G401 (cell line): ENCODE data around the gene NAB2. TPM values are rescaled to one million over a fixed set of nuclear protein-coding genes. Genes with fewer than 3 reads are reported as not detected.

ENCODE experiments used
- DNase-seq: peaks from one replicate; pipeline ENCODE4 v3.0.0-alpha.2; 2015; ENCODE audit warnings: low spot score
- in situ Hi-C: cut with HindIII; loops from 2 replicates; pipeline ENCODE4 v1.10.0; 2016; ENCODE audit warnings: low sequenced_read_pairs, mixed read lengths
- total RNA-seq: library from RNA; depleted of rRNA; stranded (reverse); fragments of >200 nt; shearing (Covaris generic); gene quantifications from 2 replicates; pipeline ENCODE4 v1.2.3, GENCODE V29; 2014

Gene NAB2
- total RNA-seq, 1 experiment from 2014 or later = 44.2 TPM

DNA sequence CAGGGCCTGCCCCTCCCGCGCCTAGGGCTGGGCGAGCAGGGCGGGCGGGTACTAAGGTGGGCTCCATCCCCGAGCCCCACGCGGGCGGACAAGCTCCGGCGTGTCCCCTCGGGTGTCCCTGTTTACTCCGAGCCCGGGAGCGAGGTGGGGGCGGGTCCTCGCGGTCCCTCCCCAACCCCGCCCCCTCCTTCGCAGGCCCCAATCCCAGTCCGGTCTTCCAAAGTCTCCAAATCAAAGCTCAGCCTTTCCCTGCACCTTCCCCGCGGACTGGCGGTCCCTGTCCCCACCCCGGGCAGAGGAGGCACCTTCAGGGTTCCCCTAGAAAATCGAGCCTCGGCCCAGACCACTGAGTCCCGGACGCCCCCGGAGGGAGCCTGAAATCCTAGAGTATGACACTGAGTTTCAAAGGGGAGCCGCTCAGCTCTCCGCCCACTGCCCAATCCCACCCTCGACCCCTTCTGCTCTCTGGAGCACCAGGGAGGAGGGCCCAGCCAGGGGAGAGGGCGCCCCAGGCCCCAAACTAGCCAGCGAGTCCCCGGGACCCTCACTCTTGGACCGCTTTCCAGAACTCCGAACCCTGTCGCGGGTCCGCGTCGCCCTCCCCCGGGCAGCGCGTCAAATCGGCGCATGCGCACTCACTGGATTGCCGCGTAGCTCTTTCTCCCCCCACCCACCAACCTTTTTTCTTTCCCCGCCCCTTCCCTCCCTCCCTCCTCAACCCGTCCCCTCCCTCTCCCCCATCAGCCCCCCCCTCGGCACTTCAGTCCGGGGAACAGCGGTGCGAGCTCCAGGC, 39.0 kb downstream of the NAB2 start, which contains the start of gene LRP1:
LRP1 (plus strand) TSS at position 758 of the 793 bp plus-strand sequence. CDS start 482 bp downstream, outside the sequence.
- in situ Hi-C loops = no loop called here
- DNase-seq = peak; percentile 94

DNA sequence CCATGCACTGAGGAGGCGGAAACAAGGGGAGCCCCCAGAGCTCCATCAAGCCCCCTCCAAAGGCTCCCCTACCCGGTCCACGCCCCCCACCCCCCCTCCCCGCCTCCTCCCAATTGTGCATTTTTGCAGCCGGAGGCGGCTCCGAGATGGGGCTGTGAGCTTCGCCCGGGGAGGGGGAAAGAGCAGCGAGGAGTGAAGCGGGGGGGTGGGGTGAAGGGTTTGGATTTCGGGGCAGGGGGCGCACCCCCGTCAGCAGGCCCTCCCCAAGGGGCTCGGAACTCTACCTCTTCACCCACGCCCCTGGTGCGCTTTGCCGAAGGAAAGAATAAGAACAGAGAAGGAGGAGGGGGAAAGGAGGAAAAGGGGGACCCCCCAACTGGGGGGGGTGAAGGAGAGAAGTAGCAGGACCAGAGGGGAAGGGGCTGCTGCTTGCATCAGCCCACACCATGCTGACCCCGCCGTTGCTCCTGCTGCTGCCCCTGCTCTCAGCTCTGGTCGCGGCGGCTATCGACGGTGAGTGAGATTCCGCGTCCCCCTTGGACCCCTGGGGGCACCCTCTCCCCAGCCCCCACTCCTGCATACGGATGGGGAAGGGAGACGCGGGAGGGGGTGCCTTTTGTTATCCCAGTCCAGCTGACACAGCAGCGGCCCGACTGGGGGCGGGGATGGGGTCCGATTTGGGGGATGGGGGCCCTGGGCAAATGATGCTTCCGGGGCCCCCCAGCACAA, 39.8 kb downstream of the NAB2 start:
- peak; percentile 34 for DNase-seq
- in situ Hi-C loops = no loop called here

DNA sequence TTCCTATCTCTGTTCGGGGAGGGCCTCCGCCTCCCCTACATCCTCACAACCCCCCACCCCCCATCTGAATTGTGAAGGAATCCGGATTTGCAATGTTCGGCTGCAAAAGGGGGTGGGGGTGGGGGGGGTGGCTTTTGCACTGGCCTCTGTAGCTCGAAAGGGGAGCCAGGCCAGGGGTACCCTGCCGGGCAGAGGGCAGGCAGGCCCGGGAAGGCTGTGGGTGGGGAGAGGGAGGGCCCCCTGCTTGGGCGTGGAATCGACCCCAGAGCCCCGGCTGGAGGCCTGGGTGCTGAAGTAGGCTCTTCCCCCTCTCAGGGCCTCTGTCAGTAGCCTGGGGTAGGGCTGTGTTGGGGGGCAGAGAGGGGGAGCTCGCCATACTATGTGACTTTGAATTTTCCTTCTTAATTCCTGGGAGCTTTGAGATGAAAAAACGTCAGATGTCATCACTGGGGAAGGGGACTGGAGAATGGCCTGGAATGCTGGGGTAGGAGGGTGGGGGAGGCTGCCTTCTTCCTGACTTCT, 40.5 kb downstream of the NAB2 start:
- DNase-seq = no peak
- in situ Hi-C loops = no loop called here

DNA sequence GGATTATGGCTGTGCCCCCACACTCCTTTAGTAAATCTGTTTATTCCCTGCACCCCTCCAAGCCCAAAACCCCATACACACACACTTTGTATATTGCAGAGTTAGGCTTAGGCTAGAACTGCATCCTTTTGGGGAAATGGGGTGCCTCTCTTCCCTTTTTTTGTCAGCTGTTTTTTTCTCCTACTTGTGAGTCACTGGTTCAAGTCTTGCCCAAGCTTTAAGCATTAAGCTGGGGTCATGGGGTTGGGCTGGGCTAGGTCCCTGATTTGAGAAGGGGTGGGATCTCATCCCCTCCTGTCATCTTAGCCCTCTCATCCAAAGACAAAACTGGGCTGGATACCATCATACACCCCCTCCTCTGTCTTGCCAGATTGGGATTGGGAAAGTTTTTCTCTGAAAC, 41.0 kb downstream of the NAB2 start:
- in situ Hi-C loops = no loop called here

DNA sequence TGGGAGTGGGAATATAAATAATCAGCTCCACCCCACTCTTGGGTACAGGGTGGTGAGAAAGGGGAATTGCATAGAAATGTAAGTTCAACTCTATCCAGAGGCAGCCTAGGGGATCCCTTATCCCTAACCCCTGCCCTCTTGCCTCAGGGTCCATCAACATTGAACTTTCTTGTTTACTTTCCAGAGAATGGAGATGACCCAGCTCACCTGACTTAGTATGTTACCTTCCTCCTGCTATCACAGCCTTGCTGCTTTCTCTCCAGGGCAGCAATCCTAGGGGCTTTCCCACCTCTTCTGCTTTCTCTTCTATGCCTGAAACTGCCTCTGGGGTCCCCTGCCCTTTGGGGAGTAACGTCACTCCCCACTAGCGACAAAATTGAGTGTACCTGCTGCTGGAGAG, 42.0 kb downstream of the NAB2 start:
- DNase-seq = no peak
- in situ Hi-C loops = no loop called here

More for the DNA sequence above, 41.0 kb downstream of the NAB2 start:
- no peak for DNase-seq

DNA sequence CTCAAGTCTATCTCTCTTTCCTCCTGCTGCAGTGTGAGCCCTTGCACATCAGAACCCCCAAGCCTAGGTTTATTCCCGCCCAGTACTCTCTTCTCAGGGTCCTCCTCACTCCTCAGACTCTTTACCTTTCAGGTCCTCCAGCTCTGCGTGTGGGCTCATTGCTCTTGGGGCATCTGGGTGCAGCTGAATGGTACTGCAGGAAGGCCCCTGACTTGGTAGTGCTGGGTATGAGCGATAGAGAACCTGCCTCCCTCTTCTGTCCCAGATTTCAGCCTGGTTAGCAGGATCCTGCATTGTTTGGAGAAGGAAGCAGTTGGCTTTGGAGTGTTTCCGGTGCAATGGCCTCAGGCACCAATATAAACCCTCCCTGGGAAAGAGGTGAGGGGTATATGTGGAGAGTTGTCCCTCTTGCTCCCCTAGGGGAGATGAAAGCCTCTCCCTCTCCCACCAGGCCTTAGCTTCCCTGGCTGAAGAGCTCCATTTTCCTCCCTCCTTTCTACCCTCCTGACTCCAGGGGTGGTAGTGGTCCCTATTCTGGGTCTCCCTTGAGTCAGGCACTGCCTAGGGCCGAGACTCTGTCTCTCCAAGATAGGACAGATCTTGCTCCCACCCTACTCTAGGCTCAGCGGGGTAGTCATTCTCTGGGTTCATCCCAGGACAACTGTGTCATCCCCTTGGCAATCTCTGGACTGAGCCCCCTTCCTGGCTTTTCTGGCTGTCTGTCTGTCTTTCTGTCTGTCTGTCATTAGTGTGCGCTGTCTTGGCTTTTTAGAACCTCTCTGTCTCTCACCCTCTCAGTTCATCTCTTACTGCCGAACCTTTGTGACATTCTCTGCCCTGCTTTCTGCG, 43.2 kb downstream of the NAB2 start:
- peak; percentile 23 for DNase-seq
- in situ Hi-C loops = no loop called here

DNA sequence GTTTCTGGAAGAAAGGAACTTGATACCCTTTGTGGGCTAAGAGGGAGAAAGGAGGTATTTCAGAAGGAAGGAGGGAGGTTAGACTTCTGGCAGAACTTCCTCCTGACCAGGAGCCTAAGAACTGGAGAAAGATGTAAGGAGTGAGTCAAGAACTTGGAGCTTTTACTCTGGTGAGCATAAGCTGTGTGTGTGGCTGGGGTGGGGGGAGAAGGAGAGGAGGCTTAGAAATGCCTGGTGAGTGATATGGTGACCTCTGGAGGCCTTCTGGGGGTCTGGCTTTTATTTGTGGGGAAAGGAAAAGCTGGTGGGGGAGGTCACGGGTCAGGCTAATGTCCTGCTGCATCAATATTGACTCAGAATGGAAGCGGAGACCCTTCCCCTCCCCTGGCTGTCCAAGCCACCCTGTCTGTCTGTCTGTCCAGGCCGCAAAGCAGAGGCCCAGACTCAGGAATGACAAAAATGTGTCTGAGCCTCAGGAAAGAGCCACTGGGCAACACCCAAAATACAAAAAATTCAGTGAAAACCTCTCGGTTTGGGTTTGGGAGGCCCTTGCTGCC, 44.2 kb downstream of the NAB2 start:
- DNase-seq = no peak
- in situ Hi-C loops = no loop called here

DNA sequence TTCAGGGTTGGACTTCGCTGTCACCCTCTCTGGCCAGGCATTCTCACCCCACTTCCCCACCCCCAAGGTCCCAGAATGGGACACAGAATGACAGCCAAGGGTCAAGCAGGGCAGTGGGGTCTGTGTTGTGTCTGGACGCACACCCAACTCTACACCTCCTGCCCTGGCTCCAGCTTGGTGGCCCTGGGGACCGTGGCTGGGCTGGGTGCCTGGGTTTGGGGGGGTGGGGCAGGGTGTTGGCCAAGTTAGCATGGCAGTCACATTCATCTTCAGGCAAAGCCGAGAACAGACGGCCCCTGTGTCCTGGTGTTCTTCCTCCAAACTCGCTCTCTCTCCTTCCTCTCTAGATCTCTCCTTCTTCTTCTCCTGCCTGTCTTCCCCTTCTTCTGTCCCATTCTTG, 45.0 kb downstream of the NAB2 start:
- DNase-seq = no peak
- in situ Hi-C loops = no loop called here

DNA sequence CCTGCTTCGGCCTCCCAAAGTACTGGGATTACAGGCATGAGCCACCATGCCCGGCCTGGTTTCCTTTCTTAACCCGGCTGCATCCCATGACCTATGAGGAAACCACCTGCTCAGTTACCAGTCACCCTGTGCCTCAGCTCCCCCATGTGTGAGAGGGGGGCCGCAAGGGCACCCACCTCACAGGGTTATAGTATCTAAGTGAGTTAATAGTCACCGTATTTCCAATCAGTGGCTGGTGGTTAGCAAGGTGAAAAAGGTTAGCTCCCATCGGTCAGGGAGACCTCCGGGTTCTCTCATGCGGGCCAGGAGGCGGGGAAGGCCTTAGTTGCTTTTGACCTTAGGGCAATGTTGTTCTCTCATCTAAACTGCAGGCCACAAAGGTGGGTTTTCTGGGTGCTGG, 46.0 kb downstream of the NAB2 start:
- in situ Hi-C loops = no loop called here
- no peak for DNase-seq

DNA sequence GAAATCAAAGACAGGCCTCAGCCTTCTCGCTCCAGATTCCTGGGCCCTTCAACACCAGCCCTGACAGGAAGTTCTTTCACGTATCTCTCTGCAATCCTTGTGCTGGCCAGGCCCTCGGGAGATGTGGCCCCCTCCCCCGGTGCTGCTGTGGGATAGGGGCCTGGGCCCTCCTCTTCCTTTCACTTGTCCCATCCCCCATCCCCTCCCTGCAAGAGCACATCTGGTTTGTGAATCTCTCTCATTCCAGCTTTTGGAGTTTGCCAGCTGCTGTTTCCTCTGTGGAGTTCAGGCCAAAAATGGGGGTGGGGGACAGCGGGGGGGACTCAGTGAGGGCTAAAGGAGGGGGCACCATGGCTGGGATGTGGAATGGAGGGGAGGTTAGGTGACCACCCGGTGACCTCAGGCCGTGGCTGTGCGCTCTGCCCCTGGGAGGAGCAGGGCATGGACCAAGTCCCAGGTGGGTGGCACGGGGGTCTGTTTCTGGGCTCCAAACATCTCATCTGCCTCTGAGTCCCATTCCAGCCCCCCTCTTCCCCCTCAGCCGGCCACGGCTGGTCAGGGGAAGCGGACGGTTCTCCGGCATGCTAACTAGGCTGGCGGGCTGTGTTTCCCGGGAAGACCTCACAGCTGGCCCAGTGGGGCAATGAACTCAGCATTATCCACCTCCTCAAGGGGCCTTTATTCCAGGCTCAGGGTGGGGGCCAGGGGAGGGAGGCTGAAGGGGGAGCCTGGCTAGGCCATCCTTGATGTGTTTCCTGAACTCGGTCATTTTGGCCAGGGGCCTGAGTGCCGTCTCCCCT, 46.8 kb downstream of the NAB2 start:
- in situ Hi-C loops = no loop called here
- DNase-seq = no peak

DNA sequence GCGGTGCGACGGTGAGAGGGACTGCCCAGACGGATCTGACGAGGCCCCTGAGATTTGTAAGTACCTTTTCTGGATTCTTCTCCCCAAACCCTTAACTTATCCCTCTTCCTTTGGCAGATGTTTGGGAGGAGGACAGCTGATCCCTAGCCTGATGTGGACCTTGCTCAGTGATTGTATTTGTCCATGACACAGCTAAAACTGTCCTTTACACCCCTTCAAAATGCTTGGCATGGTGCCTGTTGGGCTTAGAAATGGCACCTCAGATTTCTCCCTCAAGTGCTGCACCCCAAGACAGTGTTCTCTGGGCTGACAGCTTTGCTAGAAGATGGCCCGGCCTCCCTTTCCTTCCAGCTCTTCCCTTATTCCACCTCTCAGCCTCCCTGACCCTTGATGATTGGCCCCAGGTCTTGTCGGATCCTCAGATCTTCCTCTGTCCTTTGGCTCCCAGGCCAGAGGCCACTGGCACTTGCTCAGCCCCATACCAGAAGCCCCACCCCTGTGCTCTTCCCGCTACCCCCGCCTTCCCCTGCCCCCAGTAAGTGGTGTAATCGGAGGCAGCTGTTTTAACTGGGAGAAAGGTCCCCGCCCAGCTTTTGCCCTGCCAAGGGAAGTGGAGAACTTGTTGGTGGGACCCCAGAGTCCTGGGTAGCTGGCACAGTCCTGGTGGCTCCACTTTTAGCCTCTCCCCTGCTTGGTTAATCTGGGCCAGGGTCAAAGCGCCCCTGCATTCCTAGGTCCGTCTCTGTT, 49.8 kb downstream of the NAB2 start:
- no peak for DNase-seq
- in situ Hi-C loops = no loop called here

DNA sequence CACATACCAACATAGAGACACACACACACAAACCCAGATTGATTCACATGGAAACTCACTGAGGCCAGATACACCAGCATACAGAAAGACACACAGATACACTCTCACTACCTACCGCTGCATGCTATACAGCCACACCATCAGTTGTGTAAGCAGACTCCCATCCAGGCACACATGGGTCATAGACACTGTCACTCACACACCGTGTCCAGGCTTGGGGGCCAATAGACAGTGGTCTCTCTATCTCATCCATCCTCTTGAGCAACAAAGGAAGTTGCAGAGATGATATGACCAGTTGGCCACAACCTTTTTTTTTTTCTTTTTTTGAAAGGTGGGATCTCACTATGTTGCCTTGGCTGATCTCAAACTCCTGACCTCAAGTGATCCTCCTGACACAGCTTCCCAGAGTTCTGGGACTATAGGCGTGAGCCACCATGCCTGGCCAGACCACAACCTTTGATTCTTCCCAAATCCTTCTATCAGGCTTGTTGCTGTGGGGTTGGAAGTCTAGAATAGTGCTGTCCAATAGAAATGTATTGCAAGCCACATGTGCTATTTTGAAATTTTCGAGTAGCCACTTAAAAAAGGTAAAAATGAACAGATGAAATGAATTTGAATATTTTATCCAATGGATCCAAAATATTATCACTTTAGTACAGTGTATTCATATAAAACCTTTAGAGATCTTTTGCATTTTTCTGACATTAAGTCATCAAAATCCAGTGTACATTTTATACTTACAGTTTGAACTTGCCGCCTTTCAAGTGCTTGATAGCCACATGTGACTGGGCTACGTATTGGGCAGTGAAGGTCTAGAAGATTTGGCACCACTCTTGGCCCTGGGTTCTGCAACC, 51.1 kb downstream of the NAB2 start:
- in situ Hi-C loops = no loop called here
- DNase-seq = no peak

DNA sequence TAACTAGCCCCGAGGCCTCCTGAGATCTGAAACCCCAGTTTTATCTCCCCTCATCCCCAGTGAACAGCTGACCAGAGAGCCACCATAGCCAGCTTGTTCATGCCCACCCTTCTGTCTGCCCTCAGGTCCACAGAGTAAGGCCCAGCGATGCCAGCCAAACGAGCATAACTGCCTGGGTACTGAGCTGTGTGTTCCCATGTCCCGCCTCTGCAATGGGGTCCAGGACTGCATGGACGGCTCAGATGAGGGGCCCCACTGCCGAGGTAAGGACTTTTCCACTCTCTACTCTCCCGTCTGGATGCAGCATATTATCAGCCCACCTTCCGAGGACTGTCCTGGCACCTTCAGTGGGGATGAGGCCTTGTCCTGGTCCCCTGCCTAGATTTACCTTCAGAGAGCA, 52.3 kb downstream of the NAB2 start:
- DNase-seq = no peak
- in situ Hi-C loops = no loop called here

DNA sequence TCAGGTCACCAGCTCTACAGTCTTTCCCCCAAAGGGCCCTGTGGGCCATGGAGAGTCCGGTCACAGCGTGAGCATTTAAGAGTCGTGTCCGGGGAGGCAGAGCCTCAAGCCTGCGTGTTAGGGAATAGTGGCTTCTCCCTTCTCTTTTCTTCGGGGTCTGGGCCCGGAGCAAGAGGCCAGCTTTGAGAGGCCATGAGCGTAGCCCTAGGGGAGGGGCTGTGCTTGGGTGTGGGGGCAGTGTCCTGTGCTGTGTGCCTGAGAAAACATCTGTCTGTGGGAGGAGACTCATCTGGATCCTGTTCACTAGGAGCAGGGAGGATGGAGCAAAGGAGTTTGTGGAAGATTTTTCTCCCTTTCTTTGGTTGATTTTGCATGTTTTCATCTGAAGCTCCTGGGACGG, 53.2 kb downstream of the NAB2 start:
- in situ Hi-C loops = no loop called here
- no peak for DNase-seq

DNA sequence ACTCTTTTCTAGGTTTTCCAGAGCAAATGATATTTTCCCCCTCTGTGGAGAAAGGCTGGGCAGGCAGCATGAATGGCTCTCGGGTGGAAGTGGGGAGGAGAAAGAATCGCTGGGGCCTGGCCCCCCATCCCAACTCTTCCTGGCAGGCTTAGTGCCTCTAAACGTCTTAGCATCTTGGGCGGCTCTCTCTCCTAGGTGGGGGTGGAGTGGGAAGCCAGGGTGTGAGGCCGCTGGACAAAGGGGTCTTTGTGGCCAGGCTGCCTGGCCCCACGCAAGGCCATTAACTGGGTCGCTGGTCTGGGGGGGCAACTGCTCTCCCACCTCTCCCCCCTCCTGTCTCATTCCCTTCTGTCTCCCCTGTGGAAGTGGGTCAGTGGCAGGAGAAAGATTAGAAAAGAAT, 53.8 kb downstream of the NAB2 start:
- in situ Hi-C loops = no loop called here
- peak; percentile 36 for DNase-seq

DNA sequence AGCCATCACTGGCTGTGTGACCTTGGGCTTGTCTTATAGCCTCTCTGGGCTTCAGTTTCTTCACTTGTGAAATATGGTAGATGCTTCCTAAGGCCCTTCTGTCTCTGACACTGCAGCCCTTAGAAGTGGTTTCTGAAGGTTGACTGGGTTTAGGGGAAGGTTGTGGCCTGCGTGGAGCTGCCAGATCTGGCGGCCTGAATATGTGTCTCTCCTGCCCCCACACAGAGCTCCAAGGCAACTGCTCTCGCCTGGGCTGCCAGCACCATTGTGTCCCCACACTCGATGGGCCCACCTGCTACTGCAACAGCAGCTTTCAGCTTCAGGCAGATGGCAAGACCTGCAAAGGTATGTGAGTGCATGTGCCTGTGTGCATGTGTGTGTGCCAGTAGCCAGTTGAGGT, 54.5 kb downstream of the NAB2 start:
- in situ Hi-C loops = no loop called here
- peak; percentile 67 for DNase-seq
